ENCODE results near the gene HIC1. TPM values are rescaled to one million over a fixed set of nuclear protein-coding genes. Genes with fewer than 3 reads are reported as not detected.
A peak's percentile ranks its signal among the peaks of the same experiment; 100 is the strongest.
"Not testable (repeated sequence)": the region's sequence is repeated elsewhere in the genome, so short reads cannot be mapped to it uniquely, and the experiment has no call there.

Gene HIC1
- total RNA-seq, 2 donors from 2014 or later = 15.5 to 18.0 TPM

DNA sequence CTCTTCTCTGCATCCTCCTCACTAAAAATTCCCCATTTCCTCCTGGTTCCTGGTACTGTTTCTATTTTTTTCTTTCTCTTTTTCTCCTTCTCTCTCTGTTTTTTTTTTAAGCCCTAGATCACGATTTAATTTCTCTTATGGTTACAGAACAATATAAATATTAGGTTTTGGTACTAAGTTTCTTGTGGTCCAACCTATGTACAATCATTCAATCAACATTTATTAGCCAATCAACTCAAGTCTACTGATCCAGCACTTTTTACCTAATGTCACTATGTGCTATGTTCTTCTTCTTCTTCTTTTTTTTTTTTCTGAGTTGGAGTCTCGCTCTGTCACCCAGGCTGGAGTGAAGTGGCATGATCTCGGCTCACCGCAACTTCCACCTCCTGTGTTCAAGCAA is 42.4 kb upstream of the HIC1 start:
- Histone ChIP-seq H3K4me1 (peaks cover 0 to 20% of the 10 kb centered on the region in 2 donors), H3K36me3 (no peaks in the 10 kb centered on the region), H3K27ac (peak overlapping the region; percentile 30 to 32), H3K27me3 (no peaks in the 10 kb centered on the region), H3K9me3 (no peaks in the 10 kb centered on the region), H3K4me3 (no peak overlapping the region)
- no peak for TF ChIP-seq CTCF (IDR thresholded peaks at IDR 0.05)
- no peak for DNase-seq (ENCODE audit: low spot score)

DNA sequence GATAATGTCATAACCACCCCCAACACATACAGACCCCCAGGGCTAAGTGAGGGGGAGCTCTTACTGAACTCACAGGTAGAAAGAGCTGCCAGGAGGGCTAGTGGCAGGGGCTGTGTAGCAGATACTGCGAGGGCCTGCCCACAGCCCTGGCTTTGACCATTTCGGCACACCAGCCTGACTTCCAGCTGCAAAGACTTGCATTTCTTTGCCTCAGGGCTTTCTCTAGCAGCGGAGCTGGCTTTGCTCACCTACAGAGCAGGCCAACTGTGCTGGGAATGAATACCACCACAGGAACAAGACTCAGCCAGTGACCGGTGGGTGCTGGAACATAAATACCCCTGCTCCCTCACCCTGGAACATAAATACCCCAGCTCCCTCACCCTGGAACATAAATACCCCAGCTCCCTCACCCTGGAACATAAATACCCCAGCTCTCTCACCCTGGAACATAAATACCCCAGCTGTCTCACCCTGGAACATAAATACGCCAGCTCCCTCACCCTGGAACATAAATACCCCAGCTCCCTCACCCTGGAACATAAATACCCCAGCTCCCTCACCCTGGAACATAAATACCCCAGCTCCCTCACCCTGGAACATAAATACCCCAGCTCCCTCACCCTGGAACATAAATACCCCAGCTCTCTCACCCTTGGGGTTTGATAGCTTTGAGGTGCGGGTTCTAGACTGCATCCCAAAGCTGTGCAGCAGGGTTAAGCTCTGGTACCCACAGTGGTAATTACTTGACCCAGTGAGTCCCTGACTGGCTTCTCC is 41.5 kb upstream of the HIC1 start:
- not testable (repeated sequence) for H3K9me3 ChIP-seq; DNase-seq (ENCODE audit: low spot score); H3K36me3 ChIP-seq; H3K27ac ChIP-seq; H3K4me3 ChIP-seq; H3K27me3 ChIP-seq
- peaks cover 0 to 20% of the 10 kb centered on the region in 2 donors for H3K4me1 ChIP-seq

- H3K27ac ChIP-seq = no peak overlapping the region
- no peak for TF ChIP-seq CTCF (IDR thresholded peaks at IDR 0.05)
These were observed 40.9 kb upstream of the HIC1 start for GRCh38 chr17:2013994-2014317.

GRCh38 chr17:2015314-2015713 is 39.6 kb upstream of the HIC1 start:
- peaks cover 0 to 20% of the 10 kb centered on the region in 2 donors for H3K4me1 ChIP-seq
- H3K36me3 ChIP-seq = no peaks in the 10 kb centered on the region
- no peak for DNase-seq (ENCODE audit: low spot score)
- no peak overlapping the region for H3K4me3 ChIP-seq
- no peak for TF ChIP-seq CTCF (IDR thresholded peaks at IDR 0.05)
- H3K9me3 ChIP-seq = no peaks in the 10 kb centered on the region
- no peaks in the 10 kb centered on the region for H3K27me3 ChIP-seq
- H3K27ac ChIP-seq = no peak overlapping the region

More at GRCh38 chr17:2013994-2014317, 40.9 kb upstream of the HIC1 start:
- no peak for DNase-seq (ENCODE audit: low spot score)
- Histone ChIP-seq H3K36me3 (no peaks in the 10 kb centered on the region), H3K4me1 (peaks cover 0 to 20% of the 10 kb centered on the region in 2 donors), H3K4me3 (no peak overlapping the region), H3K27me3 (no peaks in the 10 kb centered on the region), H3K9me3 (no peaks in the 10 kb centered on the region)

- no peaks in the 10 kb centered on the region for H3K27me3 ChIP-seq
- TF ChIP-seq CTCF (IDR thresholded peaks at IDR 0.05) = no peak
- peaks cover 0 to 15% of the 10 kb centered on the region in 2 donors for H3K4me1 ChIP-seq
- DNase-seq (ENCODE audit: low spot score) = no peak
- H3K9me3 ChIP-seq = no peaks in the 10 kb centered on the region
- H3K27ac ChIP-seq = no peak overlapping the region
- H3K4me3 ChIP-seq = no peak overlapping the region
- no peaks in the 10 kb centered on the region for H3K36me3 ChIP-seq
These were observed 38.4 kb upstream of the HIC1 start for GRCh38 chr17:2016494-2016893.

- DNase-seq (ENCODE audit: low spot score) = no peak
- no peak for TF ChIP-seq CTCF (IDR thresholded peaks at IDR 0.05)
These were observed 37.5 kb upstream of the HIC1 start for GRCh38 chr17:2017274-2017941.

More at GRCh38 chr17:2017274-2017941, 37.5 kb upstream of the HIC1 start:
- H3K27ac ChIP-seq = no peak overlapping the region
- H3K9me3 ChIP-seq = no peaks in the 10 kb centered on the region
- H3K27me3 ChIP-seq = no peaks in the 10 kb centered on the region
- H3K4me1 ChIP-seq = peaks cover 0 to 7% of the 10 kb centered on the region in 2 donors
- H3K4me3 ChIP-seq = no peak overlapping the region
- no peaks in the 10 kb centered on the region for H3K36me3 ChIP-seq
